Inflammatory macrophage (primary cell): ENCODE measurements around the gene IRAK3.
"Not testable (repeated sequence)": the region's sequence is repeated elsewhere in the genome, so short reads cannot be mapped to it uniquely, and the experiment has no call there.

Experiments
- DNase-seq, 2 donors: peaks; one replicate each; pipeline ENCODE4 v3.0.0-alpha.2; 2020 to 2022

Gene IRAK3

GRCh38 chr12:66268562-66268961 is 79.5 kb downstream of the IRAK3 start:
- peak; percentile 79 to 91 for DNase-seq

- DNase-seq: peak; percentile 43 to 49
Observed at GRCh38 chr12:66269142-66269541, 80.1 kb downstream of the IRAK3 start.

- peak; percentile 62 to 70 for DNase-seq
Observed at GRCh38 chr12:66269757-66270383, 80.9 kb downstream of the IRAK3 start.

DNA sequence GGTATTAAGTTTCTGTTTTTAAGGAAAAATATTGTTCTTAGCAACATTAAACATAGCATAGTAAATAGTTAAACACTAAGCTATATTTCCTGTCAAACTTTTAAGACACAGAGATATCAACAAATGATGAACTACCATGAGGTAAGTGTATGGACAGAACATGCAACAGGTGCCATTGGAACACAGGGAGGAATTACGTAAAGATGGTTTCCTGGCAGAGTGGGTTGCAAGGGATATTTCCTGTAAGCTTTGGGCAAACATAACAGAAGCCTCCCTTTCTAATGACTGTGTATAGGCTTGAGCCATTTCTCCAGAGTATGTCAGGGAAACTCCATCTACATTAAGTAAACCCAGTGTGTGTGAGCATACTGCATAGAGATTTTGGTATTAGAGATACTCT is 81.6 kb downstream of the IRAK3 start:
- no peak for DNase-seq

DNA sequence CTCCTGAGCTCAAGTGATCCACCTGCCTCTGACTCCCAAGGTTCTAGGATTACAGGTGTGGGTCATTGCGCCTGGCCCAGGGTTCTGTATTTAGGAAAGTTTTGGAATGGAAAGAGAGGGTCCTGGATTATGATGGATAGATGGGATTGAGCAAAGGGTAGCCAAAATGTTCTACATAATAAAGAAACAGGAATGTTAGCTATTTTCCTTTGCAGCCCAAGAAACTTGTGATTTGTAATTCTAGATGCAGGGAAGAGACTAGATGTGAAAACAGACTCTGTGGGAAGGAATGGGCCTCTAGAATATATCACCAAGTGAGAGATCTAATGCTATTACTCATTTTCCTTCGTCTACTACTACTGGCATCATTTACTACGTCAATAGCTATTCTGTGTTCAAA is 83.6 kb downstream of the IRAK3 start:
- DNase-seq: no peak

DNA sequence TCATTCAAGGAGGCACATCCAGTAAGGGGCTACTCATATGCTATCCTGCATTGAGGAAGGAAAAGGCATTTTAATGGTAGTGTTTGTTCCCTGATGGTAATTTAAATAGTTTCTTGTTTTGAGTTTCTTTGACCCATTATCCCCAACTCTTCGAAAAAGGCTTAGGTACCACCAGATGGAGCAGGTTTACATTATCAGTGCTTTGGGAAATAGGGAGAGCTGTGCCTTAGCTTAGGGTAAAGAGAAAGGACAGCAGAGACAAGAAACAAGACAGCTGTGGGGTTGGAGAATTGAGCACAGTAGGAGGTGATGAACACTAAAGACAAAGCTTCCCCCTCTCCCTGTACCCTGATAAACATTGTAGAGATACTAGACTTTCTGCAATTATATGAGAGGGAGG is 84.1 kb downstream of the IRAK3 start:
- no peak for DNase-seq

GRCh38 chr12:66275040-66275439 is 86.0 kb downstream of the IRAK3 start:
- DNase-seq: no peak

DNA sequence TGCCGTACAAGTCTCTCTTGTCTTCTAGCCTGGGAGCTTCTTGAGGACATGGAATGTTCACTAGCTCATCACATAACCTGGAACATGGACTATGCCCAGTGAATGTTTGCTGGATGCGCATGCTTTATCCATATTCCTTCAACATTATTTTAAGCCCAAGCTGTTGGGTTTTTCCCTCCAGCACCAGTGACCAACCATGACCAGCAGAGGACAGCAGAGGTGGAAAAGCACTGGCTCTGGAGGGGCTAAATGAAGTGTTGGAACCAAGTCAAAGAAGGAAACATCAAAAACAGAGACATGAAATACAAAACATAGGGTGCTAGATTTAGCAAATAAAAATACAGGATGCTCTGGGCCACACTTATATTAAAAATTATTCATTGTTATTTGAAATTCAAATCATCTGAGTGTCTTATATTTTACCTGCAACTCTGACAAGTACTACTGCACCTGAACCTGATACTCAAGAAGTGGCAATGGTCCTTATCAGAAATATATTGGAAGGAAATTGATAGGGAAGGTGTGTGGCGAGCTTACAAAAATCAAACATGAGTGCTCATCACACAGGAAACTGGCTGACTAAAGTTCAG is 90.2 kb downstream of the IRAK3 start:
- peak; percentile 36 to 49 for DNase-seq

DNA sequence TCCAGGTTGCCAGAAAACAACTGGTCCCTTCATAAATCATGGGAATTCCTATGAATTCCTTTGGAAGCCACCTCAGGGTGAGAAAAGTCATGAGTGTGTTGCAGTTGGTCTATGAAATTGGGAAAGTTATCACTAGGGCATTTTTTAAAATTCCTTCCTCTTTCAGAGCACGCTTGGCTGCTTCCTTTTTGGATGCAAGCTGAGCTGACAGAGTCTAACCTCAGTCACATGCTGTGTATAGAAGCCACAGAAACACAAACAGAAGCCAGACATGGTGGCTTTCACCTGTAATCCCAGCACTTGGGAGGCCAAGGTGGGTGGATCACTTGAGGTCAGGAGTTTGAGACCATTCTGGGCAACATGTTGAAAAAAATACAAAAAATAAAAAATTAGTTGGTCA is 91.5 kb downstream of the IRAK3 start:
- peak; percentile 79 to 84 for DNase-seq

DNA sequence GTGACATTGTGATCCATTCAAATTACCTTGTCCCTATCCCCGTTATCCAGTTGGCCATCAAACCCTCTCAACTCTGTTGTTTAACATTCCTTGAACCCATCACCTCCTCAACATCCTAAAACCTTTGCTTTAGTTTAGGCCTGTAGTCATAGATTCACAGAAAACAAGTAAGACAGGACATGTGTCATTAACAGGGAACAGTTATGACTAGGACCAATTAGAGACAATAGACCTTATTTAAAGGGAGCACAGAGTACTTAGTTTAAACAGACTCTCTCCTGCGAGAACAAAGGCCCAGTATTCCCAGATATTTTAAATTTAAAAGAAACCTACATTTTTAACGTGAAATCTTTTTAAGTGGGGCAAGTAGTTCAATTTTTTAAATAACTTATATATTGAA is 93.2 kb downstream of the IRAK3 start:
- DNase-seq: no peak

DNA sequence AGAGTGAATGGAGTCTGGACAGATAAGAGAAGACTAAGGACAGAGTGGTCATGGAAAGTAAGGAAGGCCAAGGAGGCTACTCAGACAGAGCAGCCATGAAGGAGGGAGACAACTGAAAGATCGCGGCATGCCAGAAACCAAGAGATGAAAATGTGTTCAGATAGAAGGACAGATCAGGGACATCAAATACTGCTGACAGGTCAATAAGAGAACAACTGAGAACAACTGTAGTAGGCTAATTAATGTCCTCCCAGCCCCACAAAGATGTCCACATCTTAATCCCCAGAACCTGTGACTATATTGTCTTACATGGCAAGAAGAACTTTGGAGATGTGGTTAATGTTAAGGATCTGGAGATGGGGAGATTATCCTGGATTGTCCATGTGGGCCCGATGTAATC is 98.3 kb downstream of the IRAK3 start:
- DNase-seq: no peak

DNA sequence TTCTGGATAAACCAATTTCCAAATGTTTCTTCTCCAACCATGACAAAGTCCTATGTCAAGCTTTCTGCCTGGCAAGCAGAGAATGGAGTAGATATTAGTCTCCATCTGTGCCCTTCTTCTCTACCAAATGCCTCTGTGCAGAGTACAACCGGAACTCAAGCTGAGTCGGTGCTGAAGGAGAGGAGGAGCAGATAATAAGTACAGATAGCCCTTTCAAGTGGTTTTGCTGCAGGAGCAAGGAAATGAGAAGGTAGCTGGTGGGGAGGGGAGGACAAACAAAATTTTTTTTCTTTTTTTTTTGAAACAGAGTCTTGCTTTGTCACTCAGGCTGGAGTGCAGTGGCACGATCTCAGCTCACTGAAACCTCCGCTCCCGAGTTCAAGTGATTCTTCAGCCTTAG is 99.1 kb downstream of the IRAK3 start:
- no peak for DNase-seq

DNA sequence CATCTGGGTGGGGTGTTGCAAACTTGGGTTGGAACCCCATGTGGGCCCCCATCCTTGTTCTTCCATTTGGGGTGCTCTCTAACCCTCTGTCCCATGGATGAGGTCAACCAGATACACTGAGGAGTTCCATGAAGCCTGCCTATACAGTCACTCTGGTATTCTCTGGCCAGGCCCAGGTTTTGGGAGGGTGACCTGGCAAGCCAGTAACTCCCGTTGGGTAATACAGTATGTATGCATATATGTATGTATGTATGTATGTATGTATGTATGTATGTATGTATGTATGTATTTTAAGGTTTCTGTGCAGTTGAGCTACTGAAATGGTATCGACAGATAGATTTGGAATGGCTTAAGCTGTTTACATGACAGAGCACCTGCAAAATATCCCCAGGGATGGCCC is 100.5 kb downstream of the IRAK3 start:
- no peak for DNase-seq

DNA sequence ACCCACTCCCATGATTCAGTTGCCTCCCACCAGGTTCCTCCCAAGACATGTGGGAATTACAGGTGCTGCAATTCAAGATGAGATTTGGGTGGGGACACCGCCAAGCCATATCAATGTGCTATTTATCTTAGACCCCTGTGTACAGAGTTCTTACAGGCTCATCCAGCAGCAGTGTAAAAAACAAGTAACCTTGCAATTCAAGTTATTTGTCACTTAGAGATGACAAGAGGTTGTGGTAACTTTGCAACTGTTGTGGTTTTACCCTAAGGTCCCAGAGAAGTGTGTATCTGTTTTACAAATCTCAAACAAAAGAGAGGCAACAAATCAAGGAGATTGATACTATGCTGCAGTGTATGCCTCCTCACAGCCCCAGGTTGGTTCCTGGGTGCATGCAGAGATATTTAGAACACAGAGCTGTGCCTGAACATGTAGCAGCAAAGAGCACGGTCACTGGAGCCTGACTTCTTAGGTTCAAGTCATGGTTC is 101.7 kb downstream of the IRAK3 start:
- no peak for DNase-seq

DNA sequence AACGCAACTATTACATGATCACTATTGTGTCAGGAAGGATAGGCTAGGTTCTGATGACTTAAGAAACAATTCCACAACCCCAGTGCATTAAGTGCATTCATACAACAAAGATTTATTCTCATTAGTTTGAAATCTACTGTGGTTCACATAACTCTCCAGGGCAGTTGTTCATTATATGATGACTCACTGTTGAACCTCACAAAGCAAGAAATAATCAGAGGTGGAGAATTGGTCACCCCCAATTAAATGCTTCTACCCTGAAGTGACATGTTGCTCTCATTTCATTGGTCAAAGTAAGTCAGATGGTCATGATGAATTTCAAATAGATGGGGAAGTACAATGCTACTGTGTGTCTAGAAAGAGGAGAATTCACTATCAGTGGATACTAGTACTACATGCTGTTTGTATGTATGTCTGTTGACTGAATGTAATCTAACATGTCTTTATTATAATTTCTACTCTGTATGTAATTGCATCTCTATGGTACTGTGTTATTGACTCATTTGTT is 107.2 kb downstream of the IRAK3 start:
- DNase-seq: no peak

DNA sequence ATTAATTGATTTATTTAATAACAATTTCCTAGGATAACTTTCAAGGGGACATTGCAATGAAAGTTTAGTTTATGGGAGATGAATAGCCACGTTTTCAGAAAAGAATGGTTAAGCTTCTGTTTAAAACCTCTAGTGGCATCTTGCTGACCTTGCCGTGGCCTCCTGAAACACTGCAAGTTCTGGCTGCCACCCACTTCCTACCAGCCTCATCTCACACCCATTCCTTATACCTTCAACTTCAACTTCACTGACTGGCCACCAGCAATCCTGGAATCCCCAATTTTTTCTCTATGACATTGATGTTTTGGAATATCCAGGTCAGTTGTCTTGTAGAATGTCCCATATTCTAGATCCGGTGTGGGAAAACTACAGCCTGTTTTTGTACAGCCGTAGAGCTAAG is 108.1 kb downstream of the IRAK3 start:
- no peak for DNase-seq

DNA sequence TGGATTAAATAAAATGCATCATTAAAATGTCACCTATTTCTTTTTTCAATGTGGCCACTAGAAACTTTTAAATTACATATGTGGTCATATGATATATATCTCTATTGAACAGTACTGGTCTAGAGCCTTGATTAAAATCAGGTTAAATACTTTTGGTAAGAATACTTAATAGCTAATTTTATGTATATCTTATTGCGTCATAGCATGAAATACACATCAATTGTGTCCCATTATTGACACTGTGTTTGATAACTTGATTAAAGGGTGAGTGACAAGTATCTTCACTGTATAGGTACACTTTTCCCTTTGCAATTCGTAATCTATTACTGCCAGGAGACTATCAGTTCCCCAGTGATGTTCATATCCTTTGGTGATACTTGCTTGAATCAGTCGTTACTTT is 108.9 kb downstream of the IRAK3 start:
- DNase-seq: no peak

GRCh38 chr12:66301944-66302826 is 113.2 kb downstream of the IRAK3 start, which contains the start of gene HELB:
Gene HELB (plus strand): TSS chr12:66302493. CDS start chr12:66302604, 111 bp downstream.
- peak; percentile 98 to 99 for DNase-seq

- no peak for DNase-seq
Observed at GRCh38 chr12:66302827-66303169, 113.8 kb downstream of the IRAK3 start.

GRCh38 chr12:66303316-66303804 is 114.3 kb downstream of the IRAK3 start:
- DNase-seq: not testable (repeated sequence)
